GM12864 (cell line): ENCODE data around the gene ETS2.

Source experiments
- DNase-seq: peaks from one replicate; pipeline ENCODE4 v3.0.0-alpha.2; 2011; ENCODE audit warnings: low read depth
- H3K4me3 ChIP-seq: 2 replicates; pipeline ENCODE4 v1.5.1; 2011; ENCODE audit warnings: mild to moderate bottlenecking, low read depth, low read length, control low read depth
- TF ChIP-seq, protein P1 (sequence below): IDR thresholded peaks from 2 replicates; pipeline ENCODE4 v1.5.1; 2011; ENCODE audit warnings: low read depth, mild to moderate bottlenecking, moderate library complexity, low read length, control low read depth, inconsistent platforms; ENCODE audit errors: missing control alignments

Gene ETS2

DNA sequence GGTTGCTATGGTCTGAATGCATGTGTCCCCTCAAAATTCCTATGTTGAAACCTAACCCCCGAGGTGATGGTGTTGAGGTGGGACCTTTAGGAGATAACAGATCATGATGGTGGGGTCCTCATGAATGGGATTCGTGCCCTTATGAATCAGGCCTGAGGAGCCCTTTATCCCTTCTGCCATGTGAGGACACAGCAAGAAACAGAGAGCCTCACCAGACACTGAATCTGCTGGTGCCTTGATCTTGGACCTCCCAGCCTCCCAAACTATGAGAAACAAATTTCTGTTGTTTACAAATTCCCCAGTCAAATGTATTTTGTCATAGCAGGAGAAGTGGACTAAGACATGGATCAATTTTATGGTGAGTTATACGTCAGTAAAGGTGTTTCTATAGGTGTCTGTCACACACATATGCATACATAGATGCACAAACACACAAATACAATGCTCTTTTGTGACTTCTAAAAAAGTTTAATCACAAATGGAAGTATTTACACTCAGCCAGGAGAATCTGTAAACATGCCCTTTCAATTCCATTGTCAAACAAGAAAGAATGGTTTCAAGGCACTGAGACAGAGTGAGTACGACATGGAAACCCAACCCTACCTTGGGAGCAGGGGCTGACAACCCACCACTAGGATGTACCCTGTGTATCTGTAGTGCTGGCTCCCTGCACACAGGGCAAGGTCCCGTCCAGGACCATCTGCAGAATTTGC, 5.5 kb upstream of the ETS2 start:
- no peak overlapping the region for H3K4me3 ChIP-seq
- no peak for DNase-seq
- TF ChIP-seq, protein P1, sequence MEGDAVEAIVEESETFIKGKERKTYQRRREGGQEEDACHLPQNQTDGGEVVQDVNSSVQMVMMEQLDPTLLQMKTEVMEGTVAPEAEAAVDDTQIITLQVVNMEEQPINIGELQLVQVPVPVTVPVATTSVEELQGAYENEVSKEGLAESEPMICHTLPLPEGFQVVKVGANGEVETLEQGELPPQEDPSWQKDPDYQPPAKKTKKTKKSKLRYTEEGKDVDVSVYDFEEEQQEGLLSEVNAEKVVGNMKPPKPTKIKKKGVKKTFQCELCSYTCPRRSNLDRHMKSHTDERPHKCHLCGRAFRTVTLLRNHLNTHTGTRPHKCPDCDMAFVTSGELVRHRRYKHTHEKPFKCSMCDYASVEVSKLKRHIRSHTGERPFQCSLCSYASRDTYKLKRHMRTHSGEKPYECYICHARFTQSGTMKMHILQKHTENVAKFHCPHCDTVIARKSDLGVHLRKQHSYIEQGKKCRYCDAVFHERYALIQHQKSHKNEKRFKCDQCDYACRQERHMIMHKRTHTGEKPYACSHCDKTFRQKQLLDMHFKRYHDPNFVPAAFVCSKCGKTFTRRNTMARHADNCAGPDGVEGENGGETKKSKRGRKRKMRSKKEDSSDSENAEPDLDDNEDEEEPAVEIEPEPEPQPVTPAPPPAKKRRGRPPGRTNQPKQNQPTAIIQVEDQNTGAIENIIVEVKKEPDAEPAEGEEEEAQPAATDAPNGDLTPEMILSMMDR = no peak

DNA sequence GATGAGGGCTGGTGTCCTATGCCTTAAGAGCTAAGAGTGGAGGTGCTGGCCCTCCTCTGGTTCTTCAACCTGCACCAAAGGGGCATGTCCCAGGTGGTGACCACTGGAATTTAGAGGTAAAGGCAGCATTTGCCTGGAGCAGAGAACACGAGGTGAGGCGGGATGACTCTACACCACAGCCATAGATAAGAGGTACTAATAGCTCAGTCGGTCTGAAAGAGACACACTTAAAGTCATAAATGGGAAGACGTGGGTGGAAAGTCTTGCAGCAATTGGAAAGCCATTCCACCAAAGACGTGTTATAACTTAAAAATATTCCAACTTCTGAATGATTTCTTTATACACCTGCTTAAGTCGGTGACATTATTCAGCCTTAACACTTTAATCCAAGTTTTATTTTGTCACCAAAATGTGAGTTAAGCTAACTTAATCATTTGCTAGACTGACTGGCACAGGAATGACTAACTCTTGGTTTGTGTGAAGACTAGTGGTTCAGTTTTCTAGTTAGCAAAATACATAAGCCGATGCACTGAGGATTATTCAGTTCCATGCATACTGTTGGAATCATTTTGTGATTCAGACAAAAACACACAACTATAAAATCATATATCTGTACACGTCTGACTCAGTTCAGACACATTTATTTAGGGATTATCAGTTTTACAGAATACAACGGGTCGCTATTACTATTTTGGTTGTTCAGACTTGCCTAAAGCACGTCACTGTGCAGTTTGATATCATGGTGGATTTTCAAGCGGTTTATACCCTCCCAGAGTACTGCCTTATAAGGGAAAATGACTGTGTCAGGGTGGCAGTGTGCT, 4.6 kb upstream of the ETS2 start:
- DNase-seq = no peak

DNA sequence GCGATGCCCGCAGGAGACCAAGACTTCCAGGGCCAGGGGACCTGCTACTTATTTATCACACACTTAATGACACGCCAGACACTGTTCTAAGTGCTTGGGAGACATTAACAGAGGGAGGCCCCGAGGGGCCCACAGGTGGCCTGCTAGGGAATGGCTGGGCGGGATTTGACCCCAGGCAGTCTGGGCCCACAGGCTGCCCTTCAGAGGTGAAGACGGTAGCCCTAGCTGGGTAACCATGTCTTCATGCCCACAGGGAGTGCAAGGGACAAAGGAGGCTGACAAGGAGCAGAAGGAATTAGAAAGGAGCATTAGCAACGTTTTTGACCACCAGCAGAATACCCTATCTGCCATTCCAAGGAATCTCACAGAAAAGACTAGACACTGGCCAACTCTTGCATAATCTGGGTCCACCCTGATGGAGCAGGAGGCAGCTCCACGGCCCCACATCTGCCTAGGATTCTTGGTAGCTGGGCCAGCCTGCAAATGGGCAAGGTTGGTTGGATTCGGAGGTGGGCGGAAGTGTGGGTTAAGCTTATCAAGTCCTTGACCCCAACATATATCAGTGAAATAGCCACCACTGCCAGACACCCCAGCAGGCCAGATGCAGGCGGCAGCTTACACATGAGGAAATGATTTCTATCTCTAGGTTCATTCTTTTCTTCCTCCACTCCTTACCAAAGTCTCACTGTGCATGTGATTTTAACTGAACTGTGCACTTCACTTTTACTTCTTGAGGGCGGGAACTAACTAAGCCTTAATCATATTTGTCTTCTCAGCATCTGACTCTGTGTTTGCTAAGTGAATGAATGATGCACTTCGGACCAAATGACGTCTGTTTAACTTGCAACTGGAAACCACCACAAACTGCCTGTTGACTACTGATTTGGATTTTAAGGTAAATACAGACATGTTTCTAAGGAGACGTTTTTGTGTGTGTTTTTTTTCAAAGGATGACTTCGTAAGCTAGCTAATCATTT, 3.4 kb upstream of the ETS2 start:
- TF ChIP-seq, protein P1 = no peak
- DNase-seq = no peak
- H3K4me3 ChIP-seq = no peak overlapping the region

More for the DNA sequence above, 4.6 kb upstream of the ETS2 start:
- no peak overlapping the region for H3K4me3 ChIP-seq
- TF ChIP-seq, protein P1 = no peak

DNA sequence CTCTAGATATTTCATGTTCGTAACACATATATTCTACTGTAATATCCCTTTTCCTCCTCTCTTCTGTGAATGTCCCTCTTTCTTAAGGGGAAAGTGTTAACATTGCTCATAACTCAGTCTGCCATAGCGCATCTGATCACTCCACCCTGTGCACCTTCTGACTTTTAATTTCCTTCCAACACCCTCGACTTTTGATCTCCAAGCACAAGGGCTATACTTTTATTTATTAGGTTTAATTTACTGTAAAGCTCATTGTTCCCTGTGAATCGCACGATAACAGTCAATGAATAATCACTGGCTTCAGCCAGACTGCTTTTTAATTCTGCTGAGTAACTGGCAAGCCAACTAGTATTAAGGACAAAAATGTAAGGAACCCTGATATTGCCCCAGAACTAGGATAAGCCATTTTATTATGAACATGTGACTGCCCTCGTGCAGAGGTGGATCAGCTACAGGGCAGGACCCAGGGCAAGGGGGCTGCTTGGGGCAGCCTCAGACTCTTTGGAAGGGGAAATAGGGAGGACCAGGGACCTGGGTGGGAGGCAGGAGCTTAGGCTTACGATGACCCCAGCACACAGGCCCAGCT, 2.6 kb upstream of the ETS2 start:
- TF ChIP-seq, protein P1 = no peak
- H3K4me3 ChIP-seq = no peak overlapping the region
- DNase-seq = no peak

DNA sequence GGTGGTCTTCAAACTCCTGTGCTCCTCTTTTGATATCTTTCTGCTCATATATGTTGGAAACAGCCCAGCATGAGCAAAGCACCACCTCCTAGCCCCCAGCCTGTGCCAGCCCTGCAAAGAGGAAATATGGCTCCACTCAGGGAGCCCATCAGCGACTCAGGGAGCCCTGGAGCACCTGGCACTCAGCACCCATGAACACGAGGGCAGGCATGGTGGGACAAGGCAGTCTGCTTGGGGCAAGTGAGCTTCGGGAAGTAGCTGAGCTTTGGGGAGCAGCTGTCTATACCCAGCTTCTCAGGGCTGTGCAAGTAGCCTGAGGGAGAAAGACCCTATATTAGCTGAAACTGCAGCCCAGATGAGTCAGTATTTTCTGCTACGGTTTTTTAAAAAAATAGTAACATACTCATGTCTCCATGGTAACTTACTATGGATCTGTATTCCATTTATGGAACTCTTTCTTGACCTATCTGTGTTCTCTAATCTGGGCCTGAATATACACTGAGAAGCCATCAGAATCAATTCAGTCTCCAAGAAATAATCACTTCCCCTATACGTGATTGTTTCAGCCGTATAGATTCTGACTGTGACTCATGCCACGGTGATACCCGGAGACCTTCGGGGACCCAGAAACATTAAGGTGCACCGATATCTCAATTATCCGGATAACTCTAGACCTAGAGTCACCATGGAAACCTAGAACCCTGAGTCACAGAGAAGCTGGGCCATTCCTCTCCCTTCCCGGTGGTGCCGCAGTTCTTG, 1.5 kb upstream of the ETS2 start:
- H3K4me3 ChIP-seq = peak overlapping the region; percentile 74; the same call in 1 of the 2 replicates
- TF ChIP-seq, protein P1 = peak; percentile 42
- DNase-seq = no peak

DNA sequence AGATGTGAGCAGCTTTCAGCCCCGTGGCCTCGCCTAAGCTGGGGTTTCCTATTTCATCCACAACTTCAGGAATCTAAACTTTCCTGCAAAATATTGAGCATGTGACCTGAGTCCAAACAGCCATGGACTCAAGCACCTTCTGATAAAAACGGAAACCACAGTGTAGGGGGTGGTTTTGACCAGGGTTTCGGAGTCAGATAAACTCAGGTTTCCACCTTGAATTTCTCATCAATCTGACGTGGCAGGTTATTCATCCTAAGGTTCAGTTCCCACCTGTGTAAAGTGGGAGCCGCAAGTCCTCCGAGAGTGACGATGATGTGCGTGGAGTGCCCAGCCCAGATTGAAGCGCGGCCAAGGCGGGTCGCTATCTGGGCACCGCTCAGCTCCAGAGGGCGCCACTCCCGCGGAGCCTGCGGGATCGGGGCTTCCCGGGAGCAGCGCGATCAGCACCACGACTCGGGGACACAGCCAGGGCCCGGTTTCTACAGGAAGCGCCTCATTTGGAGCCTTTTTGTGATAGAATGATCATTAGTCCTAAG, 871 bp upstream of the ETS2 start:
- peak; percentile 10 for DNase-seq
- peak overlapping the region; percentile 74 for H3K4me3 ChIP-seq
- TF ChIP-seq, protein P1 = peak; percentile 25
